GM18858 (cell line): ENCODE results near the gene DDX27.
"Not testable (repeated sequence)": the region's sequence is repeated elsewhere in the genome, so short reads cannot be mapped to it uniquely, and the experiment has no call there.

Source experiments
- ATAC-seq: cut with Tn5 transposase; IDR thresholded peaks from one replicate; pipeline ENCODE4 v1.9.1; 2021; ENCODE audit not compliant: unreplicated experiment

The DDX27 gene

GRCh38 chr20:49203746-49204145 is 15.5 kb upstream of the DDX27 start:
- ATAC-seq = no peak

- ATAC-seq = no peak
Observed at GRCh38 chr20:49207076-49207475, 12.1 kb upstream of the DDX27 start.

- ATAC-seq = no peak
Observed at GRCh38 chr20:49210101-49210756, 9.0 kb upstream of the DDX27 start.

GRCh38 chr20:49210757-49211110 is 8.5 kb upstream of the DDX27 start:
- no peak for ATAC-seq

GRCh38 chr20:49214571-49214970 is 4.6 kb upstream of the DDX27 start:
- ATAC-seq = no peak

- ATAC-seq = no peak
Observed at GRCh38 chr20:49215232-49215631, 4.0 kb upstream of the DDX27 start.

- ATAC-seq = no peak
Observed at GRCh38 chr20:49216991-49217578, 2.1 kb upstream of the DDX27 start.

- ATAC-seq = not testable (repeated sequence)
Observed at GRCh38 chr20:49218739-49219090, 501 bp upstream of the DDX27 start.

GRCh38 chr20:49219924-49220831 is 962 bp downstream of the DDX27 start:
- no peak for ATAC-seq

GRCh38 chr20:49225896-49226295 is 6.7 kb downstream of the DDX27 start:
- ATAC-seq = no peak

- no peak for ATAC-seq
Observed at GRCh38 chr20:49228676-49229075, 9.5 kb downstream of the DDX27 start.

GRCh38 chr20:49229381-49229780 is 10.2 kb downstream of the DDX27 start:
- no peak for ATAC-seq

- ATAC-seq = no peak
Observed at GRCh38 chr20:49230021-49230420, 10.8 kb downstream of the DDX27 start.

- ATAC-seq = no peak
Observed at GRCh38 chr20:49230561-49231133, 11.4 kb downstream of the DDX27 start.

GRCh38 chr20:49231471-49231870 is 12.3 kb downstream of the DDX27 start:
- ATAC-seq = no peak

- no peak for ATAC-seq
Observed at GRCh38 chr20:49233226-49233625, 14.0 kb downstream of the DDX27 start.

- ATAC-seq = no peak
Observed at GRCh38 chr20:49234831-49235230, 15.6 kb downstream of the DDX27 start.

GRCh38 chr20:49236301-49236700 is 17.1 kb downstream of the DDX27 start:
- ATAC-seq = no peak

GRCh38 chr20:49237531-49237930 is 18.3 kb downstream of the DDX27 start:
- ATAC-seq = no peak

GRCh38 chr20:49245921-49246740 is 26.9 kb downstream of the DDX27 start:
- no peak for ATAC-seq

- no peak for ATAC-seq
Observed at GRCh38 chr20:49247169-49247723, 28.0 kb downstream of the DDX27 start.
